Measurements from ENCODE around the gene KCNH4.
A peak's percentile ranks its signal among the peaks of the same experiment; 100 is the strongest.
"Not testable (repeated sequence)": the region's sequence is repeated elsewhere in the genome, so short reads cannot be mapped to it uniquely, and the experiment has no call there.

The KCNH4 gene

DNA sequence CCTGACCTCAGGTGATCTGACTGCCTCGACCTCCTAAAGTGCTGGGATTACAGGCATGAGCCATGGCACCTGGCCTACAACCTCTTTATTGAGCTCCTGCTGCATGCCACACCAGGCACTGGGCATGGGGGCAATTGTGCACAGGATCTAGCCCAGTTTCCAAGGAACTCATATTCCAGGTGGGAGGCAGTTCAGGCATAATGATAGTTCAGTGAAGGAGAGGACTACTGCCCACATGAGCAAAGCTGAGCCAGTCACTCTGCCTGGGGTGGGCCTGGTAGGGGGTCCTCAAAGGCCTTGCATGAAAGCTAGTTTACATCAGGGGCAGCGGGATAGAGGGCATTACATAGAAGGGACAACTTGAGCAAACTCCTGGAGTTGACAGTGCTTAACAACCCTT is 6.9 kb upstream of the KCNH4 start:
- H3K36me3 ChIP-seq (ENCODE audit: control insufficient read depth in 1 of 2, insufficient read depth in 2 of 2, low read depth in 1 of 2, low read length in 2 of 2), result no peaks in the 10 kb centered on the region
- no peaks in the 10 kb centered on the region for H3K9me3 ChIP-seq (ENCODE audit: control insufficient read depth, low read length)
- H3K9ac ChIP-seq (ENCODE audit: low read length), result no peak overlapping the region
- no peak overlapping the region for H3K14ac ChIP-seq (ENCODE audit: low read length in 2 of 2)
- no peak overlapping the region for H2AK5ac ChIP-seq (ENCODE audit: low read length, severe bottlenecking)
- H2BK120ac ChIP-seq (ENCODE audit: low read depth, low read length), result no peak overlapping the region
- H3K4ac ChIP-seq (ENCODE audit: low read depth in 1 of 2, low read length in 2 of 2), result no peak overlapping the region
- peaks cover 7 to 10% of the 10 kb centered on the region in 2 experiments for H3K27me3 ChIP-seq (ENCODE audit: control insufficient read depth in 1 of 2, insufficient read depth in 1 of 2, low read length in 2 of 2)
- no peaks in the 10 kb centered on the region for H3K79me1 ChIP-seq (replicated peaks; ENCODE audit: low read length, poor library complexity, severe bottlenecking)
- DNase-seq, result no peak
- H3K4me1 ChIP-seq (ENCODE audit: control insufficient read depth, insufficient read depth, low read depth, low read length), result peaks cover 13% of the 10 kb centered on the region
- no peak overlapping the region for H2BK15ac ChIP-seq (ENCODE audit: low read depth, poor library complexity, severe bottlenecking)
- no peak overlapping the region for H3K27ac ChIP-seq (ENCODE audit: low read length, poor library complexity, severe bottlenecking)
- H2AFZ ChIP-seq (ENCODE audit: low read depth, low read length), result no peak overlapping the region
- H3K4me3 ChIP-seq (ENCODE audit: insufficient read depth in 1 of 2, low read depth in 1 of 2, low read length in 2 of 2), result no peak overlapping the region
- H3K4me2 ChIP-seq (ENCODE audit: low read length, poor library complexity, severe bottlenecking), result no peak overlapping the region
- no peak overlapping the region for H4K8ac ChIP-seq (ENCODE audit: low read length)
- 80% methylated on average over 2 of the region's 2 CpGs for WGBS
- H2BK5ac ChIP-seq (ENCODE audit: low read depth, low read length, poor library complexity, severe bottlenecking), result no peak overlapping the region
- H3K23ac ChIP-seq (ENCODE audit: low read length in 2 of 2), result no peak overlapping the region
- H4K91ac ChIP-seq (ENCODE audit: low read length), result no peak overlapping the region
- no peak overlapping the region for H3K18ac ChIP-seq (ENCODE audit: low read depth in 1 of 2, low read length in 2 of 2)
- H2BK12ac ChIP-seq (ENCODE audit: low read length in 2 of 2), result no peak overlapping the region

DNA sequence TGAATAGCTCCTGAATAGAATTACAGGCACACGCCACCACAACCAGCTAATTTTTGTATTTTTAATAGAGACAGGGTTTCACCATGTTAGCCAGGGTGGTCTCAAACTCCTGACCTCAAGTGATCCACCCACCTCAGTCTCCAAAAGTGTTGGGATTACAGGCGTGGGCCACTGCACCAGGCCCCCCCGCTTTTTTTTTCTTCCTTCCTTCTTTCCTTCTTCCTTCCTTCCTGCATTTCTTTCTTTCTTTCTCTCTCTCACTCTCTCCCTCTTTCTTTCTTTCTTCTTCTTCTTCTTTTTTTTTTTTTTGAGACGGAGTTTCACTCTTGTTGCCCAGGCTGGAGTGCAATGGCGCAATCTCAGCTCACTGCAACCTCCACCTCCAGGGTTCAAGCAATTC is 5.2 kb upstream of the KCNH4 start:
- H2AK5ac ChIP-seq (ENCODE audit: low read length, severe bottlenecking); DNase-seq; H3K18ac ChIP-seq (ENCODE audit: low read depth in 1 of 2, low read length in 2 of 2); H3K23ac ChIP-seq (ENCODE audit: low read length in 2 of 2); H3K4ac ChIP-seq (ENCODE audit: low read depth in 1 of 2, low read length in 2 of 2); H3K79me1 ChIP-seq (replicated peaks; ENCODE audit: low read length, poor library complexity, severe bottlenecking); H3K4me3 ChIP-seq (ENCODE audit: insufficient read depth in 1 of 2, low read depth in 1 of 2, low read length in 2 of 2); H3K9ac ChIP-seq (ENCODE audit: low read length); H3K9me3 ChIP-seq (ENCODE audit: control insufficient read depth, low read length); H2BK120ac ChIP-seq (ENCODE audit: low read depth, low read length); H4K8ac ChIP-seq (ENCODE audit: low read length); H2BK12ac ChIP-seq (ENCODE audit: low read length in 2 of 2); H2AFZ ChIP-seq (ENCODE audit: low read depth, low read length); H4K91ac ChIP-seq (ENCODE audit: low read length); H3K36me3 ChIP-seq (ENCODE audit: control insufficient read depth in 1 of 2, insufficient read depth in 2 of 2, low read depth in 1 of 2, low read length in 2 of 2); H3K27ac ChIP-seq (ENCODE audit: low read length, poor library complexity, severe bottlenecking); H3K14ac ChIP-seq (ENCODE audit: low read length in 2 of 2); H2BK15ac ChIP-seq (ENCODE audit: low read depth, poor library complexity, severe bottlenecking); H3K4me2 ChIP-seq (ENCODE audit: low read length, poor library complexity, severe bottlenecking); H2BK5ac ChIP-seq (ENCODE audit: low read depth, low read length, poor library complexity, severe bottlenecking): not testable (repeated sequence)
- 89% methylated on average over 5 of the region's 5 CpGs for WGBS
- Histone ChIP-seq H3K27me3 (ENCODE audit: control insufficient read depth in 1 of 2, insufficient read depth in 1 of 2, low read length in 2 of 2) (peaks cover 20 to 23% of the 10 kb centered on the region in 2 experiments), H3K4me1 (ENCODE audit: control insufficient read depth, insufficient read depth, low read depth, low read length) (peaks cover 16% of the 10 kb centered on the region)

- Histone ChIP-seq H3K14ac (ENCODE audit: low read length in 2 of 2) (no peak overlapping the region), H3K79me1 (replicated peaks; ENCODE audit: low read length, poor library complexity, severe bottlenecking) (no peaks in the 10 kb centered on the region), H3K27ac (ENCODE audit: low read length, poor library complexity, severe bottlenecking) (no peak overlapping the region), H3K9ac (ENCODE audit: low read length) (no peak overlapping the region), H2AFZ (ENCODE audit: low read depth, low read length) (no peak overlapping the region), H2BK15ac (ENCODE audit: low read depth, poor library complexity, severe bottlenecking) (no peak overlapping the region), H3K23ac (ENCODE audit: low read length in 2 of 2) (no peak overlapping the region), H3K27me3 (ENCODE audit: control insufficient read depth in 1 of 2, insufficient read depth in 1 of 2, low read length in 2 of 2) (peaks cover 27 to 29% of the 10 kb centered on the region in 2 experiments), H3K4me2 (ENCODE audit: low read length, poor library complexity, severe bottlenecking) (no peak overlapping the region), H3K36me3 (ENCODE audit: control insufficient read depth in 1 of 2, insufficient read depth in 2 of 2, low read depth in 1 of 2, low read length in 2 of 2) (no peaks in the 10 kb centered on the region), H2BK5ac (ENCODE audit: low read depth, low read length, poor library complexity, severe bottlenecking) (no peak overlapping the region), H3K4ac (ENCODE audit: low read depth in 1 of 2, low read length in 2 of 2) (no peak overlapping the region), H2BK120ac (ENCODE audit: low read depth, low read length) (no peak overlapping the region), H3K9me3 (ENCODE audit: control insufficient read depth, low read length) (no peaks in the 10 kb centered on the region), H2AK5ac (ENCODE audit: low read length, severe bottlenecking) (no peak overlapping the region), H4K8ac (ENCODE audit: low read length) (no peak overlapping the region), H2BK12ac (ENCODE audit: low read length in 2 of 2) (no peak overlapping the region), H3K4me3 (ENCODE audit: insufficient read depth in 1 of 2, low read depth in 1 of 2, low read length in 2 of 2) (no peak overlapping the region), H4K91ac (ENCODE audit: low read length) (no peak overlapping the region), H3K18ac (ENCODE audit: low read depth in 1 of 2, low read length in 2 of 2) (no peak overlapping the region), H3K4me1 (ENCODE audit: control insufficient read depth, insufficient read depth, low read depth, low read length) (peaks cover 22% of the 10 kb centered on the region)
- DNase-seq, result no peak
- WGBS, result 62% methylated on average over 7 of the region's 7 CpGs
Measured at GRCh38 chr17:42185621-42185930, 4.6 kb upstream of the KCNH4 start.

DNA sequence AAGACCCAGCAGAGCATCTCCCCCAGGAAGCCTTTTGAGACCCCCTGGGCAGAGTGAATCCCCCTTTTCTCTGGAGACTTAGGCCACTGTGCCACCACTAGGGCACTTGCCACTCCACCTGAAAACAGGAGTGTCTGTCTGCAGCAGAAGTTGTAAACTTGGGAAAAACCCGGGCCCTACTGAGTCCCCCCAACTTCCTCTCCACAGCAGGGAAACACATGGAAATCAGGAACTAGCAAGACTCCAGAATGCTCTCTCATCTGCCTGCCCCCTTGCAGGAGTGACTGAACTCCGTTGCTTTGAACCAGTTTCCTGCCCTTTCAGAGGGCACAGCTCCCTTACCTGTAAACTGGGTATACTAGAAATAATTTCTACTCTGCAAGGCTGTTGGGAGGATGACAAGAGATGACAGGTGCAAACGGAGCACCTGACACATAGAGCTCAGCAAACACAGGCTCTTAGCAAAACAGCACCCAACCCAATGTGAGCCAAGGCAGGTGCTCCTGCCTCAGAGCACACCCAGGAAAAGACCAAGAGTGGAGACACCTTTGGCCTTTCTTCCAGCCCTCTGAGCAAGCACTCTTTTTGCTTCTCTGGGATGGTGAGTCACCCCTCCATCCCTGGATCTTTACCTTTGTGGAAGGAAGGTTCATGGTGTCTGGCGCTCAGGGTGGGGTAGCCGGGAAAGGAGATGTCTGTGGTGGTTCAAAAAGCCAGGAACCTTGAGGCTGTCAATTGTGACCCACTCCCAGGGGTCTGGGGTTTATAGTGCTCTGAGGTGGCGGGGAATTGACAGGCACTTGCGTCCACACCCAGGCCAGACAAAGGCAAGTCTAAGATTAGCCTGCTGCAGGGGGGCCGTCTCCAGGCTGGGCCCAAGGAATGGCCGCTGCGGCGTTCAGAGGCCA is 4.0 kb upstream of the KCNH4 start, which contains the start of gene HCRT:
HCRT (minus strand) TSS at position 740 of the 908 bp plus-strand sequence; CDS start at position 653, 87 bp downstream.
- Histone ChIP-seq H3K23ac (ENCODE audit: low read length in 2 of 2) (no peak within 1 kb of the TSS), H2AFZ (ENCODE audit: low read depth, low read length) (peak within 1 kb of the TSS; percentile 58), H3K14ac (ENCODE audit: low read length in 2 of 2) (no peak within 1 kb of the TSS), H4K91ac (ENCODE audit: low read length) (no peak within 1 kb of the TSS), H3K4me1 (ENCODE audit: control insufficient read depth, insufficient read depth, low read depth, low read length) (peaks cover 25% of the 10 kb centered on the region), H4K8ac (ENCODE audit: low read length) (peak within 1 kb of the TSS; percentile 97), H3K4me3 (ENCODE audit: insufficient read depth in 1 of 2, low read depth in 1 of 2, low read length in 2 of 2) (peak within 1 kb of the TSS in 1 of 2 experiments; percentile 76), H3K9me3 (ENCODE audit: control insufficient read depth, low read length) (no peaks in the 10 kb centered on the region), H3K79me1 (replicated peaks; ENCODE audit: low read length, poor library complexity, severe bottlenecking) (no peaks in the 10 kb centered on the region), H3K4me2 (ENCODE audit: low read length, poor library complexity, severe bottlenecking) (peak within 1 kb of the TSS; percentile 91), H2BK15ac (ENCODE audit: low read depth, poor library complexity, severe bottlenecking) (no peak within 1 kb of the TSS), H2BK120ac (ENCODE audit: low read depth, low read length) (no peak within 1 kb of the TSS), H2AK5ac (ENCODE audit: low read length, severe bottlenecking) (no peak within 1 kb of the TSS), H3K36me3 (ENCODE audit: control insufficient read depth in 1 of 2, insufficient read depth in 2 of 2, low read depth in 1 of 2, low read length in 2 of 2) (no peaks in the 10 kb centered on the region), H3K4ac (ENCODE audit: low read depth in 1 of 2, low read length in 2 of 2) (peak within 1 kb of the TSS in 1 of 2 experiments; percentile 40), H3K18ac (ENCODE audit: low read depth in 1 of 2, low read length in 2 of 2) (peak within 1 kb of the TSS; percentile 49 to 80), H2BK5ac (ENCODE audit: low read depth, low read length, poor library complexity, severe bottlenecking) (no peak within 1 kb of the TSS), H2BK12ac (ENCODE audit: low read length in 2 of 2) (no peak within 1 kb of the TSS), H3K9ac (ENCODE audit: low read length) (peak within 1 kb of the TSS; percentile 39), H3K27ac (ENCODE audit: low read length, poor library complexity, severe bottlenecking) (no peak within 1 kb of the TSS), H3K27me3 (ENCODE audit: control insufficient read depth in 1 of 2, insufficient read depth in 1 of 2, low read length in 2 of 2) (peaks cover 33 to 35% of the 10 kb centered on the region in 2 experiments)
- WGBS, result 72% methylated on average over 11 of the region's 11 CpGs
- no peak for DNase-seq
